H9 (cell line): ENCODE measurements around the gene ARF1. TPM values are rescaled to one million over a fixed set of nuclear protein-coding genes. Genes with fewer than 3 reads are reported as not detected.

Experiments used
- DNase-seq: peaks from one replicate; pipeline ENCODE4 v3.0.0-alpha.2; 2017
- H2AFZ ChIP-seq: one replicate; pipeline ENCODE4 v1.6.1; 2013; ENCODE audit warnings: mild to moderate bottlenecking, low read length, control low read depth, moderate library complexity
- H2AK5ac ChIP-seq: 2 replicates; pipeline ENCODE4 v1.6.1; 2013; ENCODE audit warnings: low read length, control low read depth, mixed read lengths; ENCODE audit not compliant: insufficient read length
- H2BK120ac ChIP-seq: one replicate; pipeline ENCODE4 v1.6.1; 2013; ENCODE audit warnings: low read depth, mild to moderate bottlenecking, low read length, control low read depth, inconsistent platforms; ENCODE audit not compliant: poor library complexity, severe bottlenecking
- H2BK12ac ChIP-seq: 2 replicates; pipeline ENCODE4 v1.6.1; 2013; ENCODE audit warnings: low read length, control low read depth, mixed read lengths, low read depth; ENCODE audit not compliant: insufficient read length
- H2BK15ac ChIP-seq: 2 replicates; pipeline ENCODE4 v1.6.1; 2013; ENCODE audit warnings: low read depth, low read length, control low read depth
- H2BK20ac ChIP-seq: one replicate; pipeline ENCODE4 v1.6.1; 2013; ENCODE audit warnings: low read depth, mild to moderate bottlenecking, low read length, control low read depth, inconsistent platforms; ENCODE audit not compliant: poor library complexity, severe bottlenecking
- H2BK5ac ChIP-seq: 2 replicates; pipeline ENCODE4 v1.6.1; 2013; ENCODE audit warnings: low read length, control low read depth, mixed read lengths; ENCODE audit not compliant: insufficient read length
- H3K14ac ChIP-seq: 2 replicates; pipeline ENCODE4 v1.6.1; 2013; ENCODE audit warnings: low read length, control low read depth; ENCODE audit not compliant: insufficient read depth
- H3K18ac ChIP-seq: 2 replicates; pipeline ENCODE4 v1.6.1; 2013; ENCODE audit warnings: low read depth, mild to moderate bottlenecking, mixed read lengths, low read length, control low read depth; ENCODE audit not compliant: insufficient read length
- H3K23ac ChIP-seq: 2 replicates; pipeline ENCODE4 v1.6.1; 2013; ENCODE audit warnings: low read length, control low read depth, mixed read lengths, low read depth; ENCODE audit not compliant: insufficient read length
- H3K23me2 ChIP-seq: 2 replicates; pipeline ENCODE4 v1.6.1; 2013; ENCODE audit warnings: low read depth, mild to moderate bottlenecking, mixed read lengths, low read length, control low read depth; ENCODE audit not compliant: insufficient read length, poor library complexity, severe bottlenecking
- H3K27ac ChIP-seq: 2 replicates; pipeline ENCODE4 v1.5.1; 2013; ENCODE audit warnings: low read length, control low read depth, mixed read lengths, low read depth; ENCODE audit not compliant: insufficient read length
- H3K27me3 ChIP-seq: 2 replicates; pipeline ENCODE4 v1.6.1; 2013; ENCODE audit warnings: low read length, control low read depth, inconsistent platforms; ENCODE audit not compliant: insufficient read depth
- H3K4ac ChIP-seq: 2 replicates; pipeline ENCODE4 v1.6.1; 2013; ENCODE audit warnings: low read depth, mild to moderate bottlenecking, control low read depth, inconsistent platforms, low read length, moderate library complexity
- H3K4me1 ChIP-seq: 2 replicates; pipeline ENCODE4 v1.6.1; 2013; ENCODE audit warnings: low read length, control low read depth, inconsistent platforms; ENCODE audit not compliant: insufficient read depth
- H3K4me2 ChIP-seq: 2 replicates; pipeline ENCODE4 v1.6.1; 2013; ENCODE audit warnings: low read length, control low read depth, mixed read lengths; ENCODE audit not compliant: insufficient read length, insufficient read depth
- H3K56ac ChIP-seq: 2 replicates; pipeline ENCODE4 v1.6.1; 2013; ENCODE audit warnings: low read depth, mild to moderate bottlenecking, mixed read lengths, low read length, control low read depth; ENCODE audit not compliant: insufficient read length
- H3K79me1 ChIP-seq: 2 replicates; pipeline ENCODE4 v1.6.1; 2013; ENCODE audit warnings: low read depth, mild to moderate bottlenecking, moderate library complexity, low read length, control low read depth, inconsistent platforms; ENCODE audit not compliant: insufficient read depth, poor library complexity, severe bottlenecking
- H3K79me2 ChIP-seq: 2 replicates; pipeline ENCODE4 v1.6.1; 2013; ENCODE audit warnings: low read length, control low read depth, inconsistent platforms; ENCODE audit not compliant: insufficient read depth
- H3K9ac ChIP-seq: 2 replicates; pipeline ENCODE4 v1.6.1; 2013; ENCODE audit warnings: low read length, control low read depth, mixed read lengths; ENCODE audit not compliant: insufficient read length; ENCODE audit errors: extremely low read depth
- H3K9me3 ChIP-seq: one replicate; pipeline ENCODE4 v1.6.1; 2013; ENCODE audit warnings: low read depth, low read length, inconsistent platforms; ENCODE audit not compliant: control insufficient read depth
- H3T11ph ChIP-seq: one replicate; pipeline ENCODE4 v1.6.1; 2013; ENCODE audit warnings: mild to moderate bottlenecking, low read length, control low read depth, inconsistent platforms
- H4K20me1 ChIP-seq: one replicate; pipeline ENCODE4 v1.6.1; 2013; ENCODE audit not compliant: control insufficient read depth, insufficient read length, insufficient read depth
- H4K5ac ChIP-seq: 2 replicates; pipeline ENCODE4 v1.6.1; 2013; ENCODE audit warnings: low read depth, mild to moderate bottlenecking, mixed read lengths, low read length, control low read depth; ENCODE audit not compliant: insufficient read length
- H4K8ac ChIP-seq: replicated peaks from 2 replicates; pipeline ENCODE4 v1.6.1; 2013; ENCODE audit warnings: low read length, control low read depth, mixed read lengths, low read depth; ENCODE audit not compliant: insufficient read length
- H4K91ac ChIP-seq: 2 replicates; pipeline ENCODE4 v1.6.1; 2013; ENCODE audit warnings: low read depth, mild to moderate bottlenecking, moderate library complexity, mixed read lengths, low read length, control low read depth; ENCODE audit not compliant: insufficient read length
- H3K27ac Mint-ChIP-seq, 3 experiments: 2 replicates in 2 of 3; 3 replicates in 1 of 3; pipeline ENCODE4 v1.8.0; 2020 to 2021; ENCODE audit warnings: mixed read lengths in 3 of 3, mild to moderate bottlenecking in 1 of 3, moderate library complexity in 1 of 3
- H3K27me3 Mint-ChIP-seq: 2 replicates; pipeline ENCODE4 v1.8.0; 2021; ENCODE audit warnings: low read depth, mild to moderate bottlenecking, moderate library complexity, mixed read lengths
- H3K36me3 Mint-ChIP-seq, 3 experiments: 2 replicates in 2 of 3; 3 replicates in 1 of 3; pipeline ENCODE4 v1.8.0; 2020 to 2021; ENCODE audit warnings: low read depth in 3 of 3, mixed read lengths in 3 of 3; ENCODE audit not compliant: insufficient read depth in 1 of 3
- H3K4me1 Mint-ChIP-seq, 2 experiments: 2 replicates each; pipeline ENCODE4 v1.8.0; 2020; ENCODE audit warnings: mixed read lengths in 2 of 2
- H3K4me3 Mint-ChIP-seq, 2 experiments: 2 replicates in 1 of 2; 3 replicates in 1 of 2; pipeline ENCODE4 v1.8.0; 2020 to 2021; ENCODE audit warnings: mild to moderate bottlenecking in 2 of 2, mixed read lengths in 2 of 2, moderate library complexity in 1 of 2
- H3K9me3 Mint-ChIP-seq, 2 experiments: 2 replicates in 1 of 2; 3 replicates in 1 of 2; pipeline ENCODE4 v1.8.0; 2020; ENCODE audit warnings: mild to moderate bottlenecking in 2 of 2, mixed read lengths in 2 of 2, moderate library complexity in 1 of 2
- WGBS: extraction: QIAGEN DNeasy Blood & Tissue Kit; methylation state at CpG from one replicate; pipeline ENCODE4 v1.1.7; 2013; ENCODE audit warnings: missing lambda C conversion rate, low lambda C conversion rate, mixed read lengths; ENCODE audit not compliant: insufficient read length; ENCODE audit errors: extremely low coverage; 5-methylcytosine and 5-hydroxymethylcytosine counted together
- total RNA-seq: library from RNA; stranded (reverse); gene quantifications from 2 replicates; pipeline ENCODE4 v1.2.1, GENCODE V29; 2021
- TF ChIP-seq, protein P1 (sequence below): fragments of 200-600 bp; sonication (generic); conservative IDR thresholded peaks from 3 replicates; pipeline ENCODE4 v1.8.0; 2021; ENCODE audit warnings: antibody characterized with exemption, mild to moderate bottlenecking

Gene ARF1
- total RNA-seq, 1 experiment from 2014 or later: 258 TPM

DNA sequence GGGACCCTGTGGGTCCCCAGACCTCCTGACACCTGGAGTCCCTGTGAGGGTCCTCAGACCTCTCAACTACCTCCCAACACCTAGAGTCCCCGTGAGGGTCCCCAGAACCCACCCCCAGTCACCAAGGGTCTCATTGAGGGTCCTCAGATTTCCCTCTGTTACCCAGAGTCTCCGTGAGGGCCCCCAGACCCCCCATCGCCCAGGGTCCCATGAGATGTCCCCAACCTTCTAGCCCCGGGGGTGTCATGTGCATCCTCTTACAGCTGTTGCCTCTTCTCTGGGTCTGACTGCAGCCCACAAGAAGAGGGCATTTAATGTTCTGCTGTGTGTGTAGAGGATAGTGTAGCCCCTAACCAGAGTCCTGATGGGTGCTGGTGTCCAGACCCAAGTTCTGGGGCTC is 65.3 kb downstream of the ARF1 start:
- Histone ChIP-seq H4K20me1 (peaks cover 2% of the 10 kb centered on the region), H3K18ac (no peak overlapping the region), H3K9ac (no peak overlapping the region), H3K79me1 (peaks cover 3% of the 10 kb centered on the region), H2AK5ac (no peak overlapping the region), H2BK12ac (no peak overlapping the region), H3K4me1 (no peaks in the 10 kb centered on the region), H3K27me3 (no peaks in the 10 kb centered on the region), H2BK120ac (no peak overlapping the region), H3K23me2 (no peaks in the 10 kb centered on the region), H4K91ac (no peak overlapping the region), H2AFZ (no peak overlapping the region), H3K14ac (no peak overlapping the region), H3K4ac (no peak overlapping the region), H3K23ac (no peak overlapping the region), H2BK15ac (no peak overlapping the region), H2BK20ac (no peak overlapping the region), H2BK5ac (no peak overlapping the region), H3K79me2 (peaks cover 7% of the 10 kb centered on the region; the same call in 1 of the 2 replicates), H3K56ac (no peak overlapping the region), H3K4me2 (no peak overlapping the region), H4K8ac (no peak overlapping the region), H3K9me3 (no peaks in the 10 kb centered on the region), H4K5ac (no peak overlapping the region), H3T11ph (no peak overlapping the region), H3K27ac (no peak overlapping the region)
- Mint-ChIP-seq H3K27ac (no peak overlapping the region), H3K4me3 (no peak overlapping the region), H3K36me3 (no peaks in the 10 kb centered on the region; a peak in 1 of 7 replicates), H3K4me1 (peaks cover 0 to 11% of the 10 kb centered on the region in 2 experiments; a peak in 2 of 4 replicates), H3K27me3 (no peaks in the 10 kb centered on the region), H3K9me3 (no peaks in the 10 kb centered on the region)
- TF ChIP-seq, protein P1, sequence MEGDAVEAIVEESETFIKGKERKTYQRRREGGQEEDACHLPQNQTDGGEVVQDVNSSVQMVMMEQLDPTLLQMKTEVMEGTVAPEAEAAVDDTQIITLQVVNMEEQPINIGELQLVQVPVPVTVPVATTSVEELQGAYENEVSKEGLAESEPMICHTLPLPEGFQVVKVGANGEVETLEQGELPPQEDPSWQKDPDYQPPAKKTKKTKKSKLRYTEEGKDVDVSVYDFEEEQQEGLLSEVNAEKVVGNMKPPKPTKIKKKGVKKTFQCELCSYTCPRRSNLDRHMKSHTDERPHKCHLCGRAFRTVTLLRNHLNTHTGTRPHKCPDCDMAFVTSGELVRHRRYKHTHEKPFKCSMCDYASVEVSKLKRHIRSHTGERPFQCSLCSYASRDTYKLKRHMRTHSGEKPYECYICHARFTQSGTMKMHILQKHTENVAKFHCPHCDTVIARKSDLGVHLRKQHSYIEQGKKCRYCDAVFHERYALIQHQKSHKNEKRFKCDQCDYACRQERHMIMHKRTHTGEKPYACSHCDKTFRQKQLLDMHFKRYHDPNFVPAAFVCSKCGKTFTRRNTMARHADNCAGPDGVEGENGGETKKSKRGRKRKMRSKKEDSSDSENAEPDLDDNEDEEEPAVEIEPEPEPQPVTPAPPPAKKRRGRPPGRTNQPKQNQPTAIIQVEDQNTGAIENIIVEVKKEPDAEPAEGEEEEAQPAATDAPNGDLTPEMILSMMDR: no peak
- DNase-seq: no peak
- WGBS: no CpG with 5 or more reads among the region's 4 CpGs
